Putamen (tissue), 1 donor: ENCODE results near the gene SLC37A3.
"Not testable (repeated sequence)": the region's sequence is repeated elsewhere in the genome, so short reads cannot be mapped to it uniquely, and the experiment has no call there.

Experiments
- DNase-seq: peaks from one replicate; pipeline ENCODE4 v3.0.0-alpha.2; 2016; ENCODE audit warnings: low spot score

Gene SLC37A3

DNA sequence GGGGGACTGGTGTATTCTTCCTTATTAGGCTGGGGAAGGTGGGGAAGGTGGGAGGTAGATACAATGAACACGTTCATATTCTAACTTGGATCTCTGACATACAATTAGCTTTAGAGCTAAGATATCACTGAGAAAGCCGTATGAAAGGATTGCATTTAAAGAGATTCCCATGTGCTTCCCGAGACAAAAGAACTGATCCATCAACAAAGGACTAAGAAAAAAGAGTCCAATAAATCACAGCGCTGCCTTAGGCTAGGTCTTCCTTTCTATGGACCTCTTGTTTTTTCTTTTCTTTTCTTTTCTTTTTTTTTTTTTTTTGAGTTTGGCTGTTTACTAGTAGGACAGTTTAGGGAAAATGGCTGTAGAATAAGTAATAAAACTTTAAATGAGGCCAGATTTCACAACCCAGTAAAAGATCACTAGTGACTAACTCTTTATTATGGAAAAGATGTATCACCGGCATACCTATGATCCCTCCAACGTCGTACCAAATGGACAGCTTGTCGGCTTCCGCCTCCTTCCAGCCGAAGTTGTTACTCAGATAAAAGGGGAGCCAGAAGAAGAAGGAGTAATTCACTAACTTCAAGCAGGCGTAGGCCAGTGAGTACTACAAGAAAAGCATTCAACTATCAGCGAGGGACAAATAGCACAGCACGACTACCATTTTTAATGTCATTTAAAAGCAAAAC, 50.0 kb downstream of the SLC37A3 start:
- no peak for DNase-seq

DNA sequence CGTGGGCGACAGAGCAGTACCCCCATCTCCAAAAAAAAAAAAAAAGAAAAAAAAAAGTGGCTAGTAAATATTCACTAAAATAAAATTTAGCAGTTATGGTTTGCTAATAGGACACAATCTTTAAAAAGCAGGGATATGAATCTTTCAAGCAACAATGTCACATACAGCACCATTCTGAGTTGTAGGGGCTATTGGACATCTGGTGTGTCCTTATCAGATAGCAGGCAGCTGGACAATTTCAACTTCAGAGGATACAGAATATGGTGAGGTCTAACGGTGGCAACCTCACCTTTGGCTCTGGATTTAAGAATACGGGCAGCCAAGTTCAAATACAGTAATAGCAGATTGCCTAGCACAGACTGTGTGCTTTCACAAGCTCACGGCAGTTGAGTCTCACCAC, 51.1 kb downstream of the SLC37A3 start:
- DNase-seq, result no peak

DNA sequence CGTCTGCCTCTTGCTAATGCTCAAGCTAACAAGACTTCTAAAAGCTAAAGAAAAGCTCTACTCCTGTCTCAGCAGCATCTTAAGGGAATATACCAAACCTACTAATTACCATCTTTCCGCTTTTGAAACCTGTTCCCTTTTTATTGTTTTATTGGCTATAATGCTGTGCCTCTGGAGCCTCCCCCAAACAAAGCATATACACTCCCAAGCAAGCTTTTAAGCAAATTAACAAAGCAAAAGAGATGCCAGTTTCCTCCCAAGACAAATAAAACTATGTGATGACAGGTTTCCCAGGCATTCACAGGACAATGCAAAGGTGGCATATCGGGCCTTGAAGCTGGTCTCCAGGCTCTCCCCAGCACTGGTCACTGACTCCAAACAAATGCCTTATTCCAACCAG, 52.9 kb downstream of the SLC37A3 start:
- no peak for DNase-seq

DNA sequence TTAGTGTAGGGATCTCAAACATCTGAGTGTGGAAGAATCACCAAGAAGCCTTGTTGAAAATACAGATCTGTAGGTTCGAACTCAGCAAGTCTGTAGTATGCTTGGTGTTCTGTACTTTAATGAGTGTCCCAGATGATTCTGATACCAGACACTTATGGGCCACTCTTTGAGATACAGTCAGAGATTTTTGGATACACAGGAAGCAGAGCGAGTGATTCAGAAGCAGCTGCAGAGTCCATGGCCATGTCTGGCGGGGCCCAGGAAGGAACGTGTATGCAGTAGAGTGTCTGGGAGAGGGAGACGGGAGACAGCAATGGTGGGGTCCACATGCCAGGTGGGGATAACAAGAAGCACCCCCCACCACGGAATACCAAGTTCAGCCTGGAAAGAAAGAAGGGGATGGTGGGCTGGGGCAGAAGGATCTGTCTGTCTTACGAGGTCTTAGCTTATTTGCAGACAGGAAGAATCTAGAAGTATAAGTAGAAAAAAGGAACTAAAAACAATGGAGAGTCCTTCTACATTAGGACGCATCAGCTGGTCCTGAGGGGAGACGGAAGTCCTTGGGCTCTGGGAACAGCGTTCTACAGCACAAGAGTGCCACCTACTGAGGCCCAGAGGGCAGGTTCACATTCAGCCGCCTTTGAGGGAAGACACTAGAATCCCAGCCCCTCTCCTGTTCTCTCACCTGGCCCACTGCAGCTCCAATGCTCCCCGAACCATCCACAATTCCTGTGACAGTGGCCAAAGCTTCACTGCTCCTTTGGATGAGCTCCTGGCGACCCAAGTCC, 55.4 kb downstream of the SLC37A3 start:
- peak; percentile 69 for DNase-seq

DNA sequence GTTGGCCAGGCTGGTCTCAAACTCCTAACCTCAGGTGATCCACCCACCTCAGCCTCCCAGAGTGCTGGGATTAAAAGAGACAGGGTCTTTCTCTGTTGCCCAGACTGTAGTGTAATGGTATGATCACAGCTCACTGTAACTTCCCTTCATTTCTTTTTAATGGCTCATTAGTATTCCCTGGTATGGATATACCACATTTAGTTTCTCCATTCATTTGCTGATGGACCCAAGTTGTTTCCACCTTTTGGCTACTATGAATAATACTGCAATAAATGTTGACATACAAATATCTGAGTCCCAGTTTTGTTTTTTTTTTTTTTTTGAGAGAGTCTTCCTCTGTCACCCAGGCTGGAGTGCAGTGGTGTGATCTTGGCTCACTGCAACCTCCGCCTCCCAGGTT, 59.4 kb downstream of the SLC37A3 start:
- DNase-seq, result not testable (repeated sequence)

- DNase-seq, result peak; percentile 86
These were observed 63.8 kb downstream of the SLC37A3 start for GRCh38 chr7:140334341-140335057.

DNA sequence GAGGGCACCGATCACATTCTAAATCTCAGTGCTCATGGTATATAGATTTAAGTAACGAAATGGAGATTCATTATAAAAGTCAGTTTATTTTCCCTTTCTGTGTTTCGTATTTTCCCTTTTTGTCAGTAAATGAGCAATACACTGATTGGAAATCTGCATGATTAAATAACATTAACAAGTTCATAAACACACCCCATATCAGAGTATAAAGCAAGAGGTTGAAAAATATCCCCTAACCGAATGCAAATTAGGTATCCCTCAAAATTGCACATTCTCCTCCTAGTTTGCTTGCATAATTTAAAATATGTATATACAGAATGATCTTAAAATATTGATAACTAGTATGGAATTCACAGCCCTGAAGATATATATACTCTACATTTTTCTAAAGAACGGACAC, 64.6 kb downstream of the SLC37A3 start:
- DNase-seq, result no peak

DNA sequence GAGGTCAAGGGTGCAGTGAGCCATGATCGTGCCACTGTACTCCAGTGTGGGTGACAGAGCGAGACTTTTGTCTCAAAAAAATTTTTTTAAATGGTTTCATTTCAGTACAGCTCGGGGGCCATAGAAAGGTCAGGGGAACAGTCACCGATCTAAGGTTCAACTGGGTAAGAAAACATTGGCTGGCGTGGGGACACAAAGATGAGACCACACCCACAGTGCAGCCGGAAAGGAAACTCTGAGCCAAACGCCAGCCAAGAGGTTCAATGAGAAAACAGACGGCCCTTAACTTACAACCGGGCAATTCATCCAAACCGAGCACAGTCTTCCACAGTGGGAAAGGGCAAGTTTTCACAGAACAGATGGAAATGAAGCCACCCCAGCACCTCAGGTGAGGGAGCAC, 65.1 kb downstream of the SLC37A3 start:
- no peak for DNase-seq

GRCh38 chr7:140330595-140330994, 67.7 kb downstream of the SLC37A3 start:
- no peak for DNase-seq

DNA sequence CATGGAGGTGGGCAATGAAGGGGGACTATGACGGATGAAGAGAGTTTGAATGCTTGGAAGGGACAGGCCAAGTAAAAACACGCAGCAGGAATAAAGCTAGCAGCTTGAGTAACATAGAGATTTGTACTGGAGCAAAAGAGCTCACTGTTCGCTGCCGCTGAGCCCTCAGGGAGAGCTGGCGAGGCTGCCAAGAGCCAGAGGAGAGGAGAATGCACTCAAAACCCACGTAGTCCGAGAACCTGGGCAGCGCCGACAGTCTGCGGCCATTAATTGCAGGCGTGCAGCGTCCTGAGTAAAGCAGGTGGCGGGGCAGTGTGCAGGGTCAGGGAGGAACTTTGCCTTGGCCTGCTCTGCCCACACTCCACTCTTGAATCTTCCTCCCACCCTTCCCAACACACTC, 68.2 kb downstream of the SLC37A3 start:
- no peak for DNase-seq

DNA sequence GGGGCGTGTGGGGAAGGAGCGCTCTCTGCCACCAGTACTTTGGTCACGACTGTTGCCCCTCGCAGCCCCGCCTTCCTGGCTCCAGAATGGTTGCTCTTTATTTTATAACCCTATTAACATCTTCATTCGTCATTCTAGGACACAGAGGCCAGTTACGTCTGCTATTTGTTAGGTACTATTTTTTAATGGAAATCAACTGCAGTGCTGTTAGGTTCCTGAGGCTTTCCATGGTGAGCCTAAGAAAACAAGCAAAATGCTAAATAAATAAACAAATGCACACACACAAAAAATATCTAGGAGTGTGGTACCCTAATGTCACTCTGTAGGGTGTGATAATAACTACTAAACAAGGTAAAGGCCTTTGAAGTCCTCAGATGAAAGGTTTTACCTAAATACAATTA, 71.1 kb downstream of the SLC37A3 start:
- no peak for DNase-seq

DNA sequence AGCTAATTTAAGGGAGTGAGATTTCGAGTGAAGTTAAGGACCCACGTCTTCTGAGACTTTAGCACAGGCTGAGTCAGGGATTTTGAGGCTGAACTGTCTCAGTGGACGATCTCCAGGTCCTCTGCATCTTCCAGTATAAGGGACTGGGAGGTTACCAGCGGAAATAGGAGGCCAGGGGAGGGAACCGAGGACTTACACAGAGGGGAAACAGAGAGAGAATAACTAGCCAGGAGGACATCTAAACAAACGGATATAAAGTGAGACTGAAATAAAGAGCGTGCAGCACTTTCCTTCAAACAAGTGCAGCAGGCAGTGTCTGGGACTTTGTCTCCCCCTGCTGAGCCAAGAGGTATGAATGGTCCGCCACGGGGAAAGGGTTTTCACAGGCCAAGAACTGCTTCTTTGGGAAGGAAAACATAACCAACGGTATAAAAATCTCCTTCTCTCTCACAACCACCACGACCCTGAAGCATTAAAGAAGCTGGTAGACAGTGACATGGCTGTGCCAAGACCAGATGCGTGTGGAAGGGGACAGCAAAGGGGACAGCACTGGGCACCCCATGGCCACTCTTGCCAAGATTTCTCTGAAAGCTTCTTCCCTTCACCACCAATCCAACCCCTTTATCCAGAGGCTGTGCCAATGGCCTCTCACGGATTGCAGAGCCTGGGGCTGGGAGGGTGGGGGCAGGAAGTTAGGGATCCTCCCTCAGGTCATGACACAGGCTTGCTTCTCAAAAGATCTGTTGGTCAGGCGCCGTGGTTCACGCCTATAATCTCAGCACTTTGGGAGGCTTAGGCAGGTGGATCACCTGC, 72.0 kb downstream of the SLC37A3 start:
- DNase-seq, result peak; percentile 63

DNA sequence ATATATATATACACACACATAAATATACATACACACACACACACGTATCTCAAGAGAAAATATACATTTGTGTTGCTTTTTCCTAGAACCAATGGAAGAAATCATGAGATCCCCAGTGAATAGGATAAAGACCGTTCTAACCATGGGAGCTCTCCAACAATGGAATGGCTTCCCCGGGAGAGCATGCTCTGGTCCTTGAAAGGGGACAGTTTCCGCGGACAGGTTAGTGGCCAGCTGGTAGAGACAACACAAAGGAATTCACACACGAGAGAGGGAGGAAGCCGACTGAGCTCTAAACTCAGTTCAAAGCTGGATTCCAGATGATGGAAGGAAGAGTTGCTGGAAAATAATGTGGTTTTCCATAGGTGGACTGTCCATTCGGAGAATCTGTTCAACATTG, 72.7 kb downstream of the SLC37A3 start:
- no peak for DNase-seq

DNA sequence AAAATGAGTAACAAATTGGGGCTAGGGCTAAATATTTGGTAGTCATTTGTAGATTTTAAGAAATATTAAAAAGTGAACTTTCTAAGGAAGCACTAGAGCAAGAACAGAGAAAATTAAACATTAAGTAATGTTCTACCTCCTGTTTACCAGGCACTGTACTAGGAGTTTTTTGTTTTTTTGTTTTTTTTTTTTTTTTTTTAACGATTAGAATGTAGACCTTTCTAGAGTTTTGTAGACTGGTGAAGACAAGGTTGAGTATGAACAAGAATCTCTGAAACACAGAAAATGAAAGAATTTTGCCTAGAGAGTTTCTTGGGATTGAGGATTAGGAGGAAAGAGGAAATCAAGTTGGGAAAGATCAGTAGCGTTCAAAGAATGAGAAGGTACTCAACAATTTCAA, 73.6 kb downstream of the SLC37A3 start:
- DNase-seq, result no peak

GRCh38 chr7:140322759-140323158, 75.6 kb downstream of the SLC37A3 start:
- DNase-seq, result no peak

DNA sequence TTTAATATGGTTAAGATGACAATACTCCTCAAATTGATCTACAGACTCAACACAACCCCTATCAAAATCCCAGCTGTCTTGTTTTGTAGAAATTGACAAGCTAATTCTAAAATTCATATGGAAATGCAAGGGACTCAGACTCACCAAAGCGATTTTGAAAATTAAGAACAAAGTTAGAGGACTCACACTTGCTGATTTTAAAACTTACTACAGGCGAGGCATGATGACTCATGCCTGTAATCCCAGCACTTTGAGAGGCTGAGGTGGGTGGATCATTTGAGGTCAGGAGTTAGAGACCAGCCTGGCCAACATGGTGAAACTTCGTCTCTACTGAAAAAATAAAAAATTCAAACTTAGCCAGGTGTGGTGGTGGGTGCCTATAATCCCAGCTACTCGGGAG, 78.3 kb downstream of the SLC37A3 start:
- DNase-seq, result not testable (repeated sequence)

GRCh38 chr7:140317999-140318398, 80.3 kb downstream of the SLC37A3 start:
- no peak for DNase-seq

- DNase-seq, result no peak
These were observed 80.7 kb downstream of the SLC37A3 start for GRCh38 chr7:140317597-140317996.

DNA sequence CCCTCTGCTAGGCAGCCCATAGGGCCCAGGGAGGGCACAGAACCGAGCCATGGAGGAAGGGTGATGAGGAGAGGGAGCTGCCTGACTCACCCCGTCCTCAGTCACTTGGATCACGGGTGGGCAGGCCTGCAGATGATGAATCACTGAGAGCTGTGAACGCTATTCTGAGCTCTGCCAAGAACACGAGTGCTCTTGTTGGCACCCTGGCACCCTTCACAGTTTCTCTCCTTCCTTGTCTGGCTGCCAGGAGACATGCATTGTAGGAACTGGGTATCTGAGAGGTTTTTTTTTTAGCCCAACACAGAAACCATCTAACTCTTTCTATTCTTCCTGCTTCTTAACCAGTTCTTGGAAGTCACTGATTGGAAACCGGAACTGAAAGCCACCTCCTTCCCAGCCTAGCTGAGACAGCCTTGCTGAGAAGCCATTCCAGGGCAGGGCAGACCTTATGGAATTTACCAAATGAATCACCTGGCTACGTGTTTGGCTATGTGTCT, 82.1 kb downstream of the SLC37A3 start:
- peak; percentile 88 for DNase-seq

DNA sequence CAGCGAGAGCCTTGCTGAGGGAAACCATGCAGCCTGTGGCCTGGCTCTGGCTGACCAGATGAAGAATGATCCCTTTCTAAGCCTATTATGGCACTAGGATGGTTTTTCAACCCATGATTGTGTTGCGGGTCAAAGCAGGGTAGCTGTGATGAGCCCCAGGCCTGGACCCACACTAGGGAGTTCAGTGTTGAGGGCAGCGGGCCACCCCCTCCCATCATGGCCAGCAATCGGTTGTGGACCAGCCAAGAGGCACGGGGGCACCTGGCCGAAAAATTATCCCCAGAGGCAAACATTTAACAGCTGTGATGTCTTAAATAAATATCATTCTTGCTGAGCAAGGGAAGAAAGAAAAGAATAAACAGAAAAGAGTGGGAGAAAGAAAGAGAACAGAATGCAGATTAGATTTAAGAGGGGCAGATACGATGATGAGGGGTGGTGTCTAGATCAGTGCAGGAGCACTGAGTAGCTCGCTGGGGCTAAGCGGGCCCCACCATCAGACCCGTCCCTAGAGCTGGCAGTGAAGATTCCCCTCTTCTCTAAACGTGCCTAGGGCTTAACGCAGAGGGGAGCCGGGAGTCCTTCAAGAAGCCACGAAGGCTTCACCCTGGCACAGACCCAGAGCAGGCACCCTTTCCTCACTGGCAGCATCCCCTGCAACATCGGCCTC, 82.7 kb downstream of the SLC37A3 start:
- no peak for DNase-seq
